Activated T-cell treated with anti-CD3 and anti-CD28 coated beads, Interleukin-2, amount 50 U/mL, for 24 hours (primary cell): Measurements from ENCODE around the gene CSNK1G1.
A peak's percentile ranks its signal among the peaks of the same experiment; 100 is the strongest.
"Not testable (repeated sequence)": the region's sequence is repeated elsewhere in the genome, so short reads cannot be mapped to it uniquely, and the experiment has no call there.

Experiments used
- DNase-seq: peaks from one replicate; pipeline ENCODE4 v3.0.0-alpha.2; 2020
- H3K27ac Mint-ChIP-seq: 2 replicates; pipeline ENCODE4 v1.8.0; 2020; ENCODE audit warnings: mild to moderate bottlenecking, mixed read lengths
- H3K27me3 Mint-ChIP-seq: 2 replicates; pipeline ENCODE4 v1.8.0; 2020; ENCODE audit warnings: mixed read lengths
- H3K36me3 Mint-ChIP-seq: 2 replicates; pipeline ENCODE4 v1.8.0; 2020; ENCODE audit warnings: low read depth, mixed read lengths
- H3K4me1 Mint-ChIP-seq: 2 replicates; pipeline ENCODE4 v1.8.0; 2020; ENCODE audit warnings: low read depth, mixed read lengths
- H3K4me3 Mint-ChIP-seq: 2 replicates; pipeline ENCODE4 v1.8.0; 2020; ENCODE audit warnings: mild to moderate bottlenecking, moderate library complexity, mixed read lengths
- H3K9me3 Mint-ChIP-seq: 2 replicates; pipeline ENCODE4 v1.8.0; 2020; ENCODE audit warnings: mixed read lengths

CSNK1G1 gene

GRCh38 chr15:64337761-64338160, 18.2 kb downstream of the CSNK1G1 start:
- Mint-ChIP-seq H3K4me1 (peaks cover 35% of the 10 kb centered on the region), H3K36me3 (peaks cover 47% of the 10 kb centered on the region), H3K27ac (no peak overlapping the region), H3K4me3 (no peak overlapping the region), H3K27me3 (no peaks in the 10 kb centered on the region), H3K9me3 (no peaks in the 10 kb centered on the region)
- DNase-seq, result no peak

GRCh38 chr15:64333986-64334929, 21.7 kb downstream of the CSNK1G1 start:
- Mint-ChIP-seq H3K4me3 (no peak overlapping the region), H3K36me3 (peaks cover 21% of the 10 kb centered on the region), H3K27me3 (no peaks in the 10 kb centered on the region), H3K9me3 (no peaks in the 10 kb centered on the region), H3K4me1 (peaks cover 33% of the 10 kb centered on the region), H3K27ac (peak overlapping the region; percentile 87)
- DNase-seq, result peak; percentile 36

- H3K4me1 Mint-ChIP-seq, result peaks cover 33% of the 10 kb centered on the region
- H3K27ac Mint-ChIP-seq, result peak overlapping the region; percentile 87
- H3K4me3 Mint-ChIP-seq, result no peak overlapping the region
- no peaks in the 10 kb centered on the region for H3K9me3 Mint-ChIP-seq
- no peak for DNase-seq
- H3K36me3 Mint-ChIP-seq, result peaks cover 15% of the 10 kb centered on the region
- no peaks in the 10 kb centered on the region for H3K27me3 Mint-ChIP-seq
These were observed 22.5 kb downstream of the CSNK1G1 start for GRCh38 chr15:64333516-64333915.

GRCh38 chr15:64331668-64332067, 24.3 kb downstream of the CSNK1G1 start:
- H3K27ac Mint-ChIP-seq, H3K9me3 Mint-ChIP-seq, DNase-seq, H3K4me3 Mint-ChIP-seq, H3K27me3 Mint-ChIP-seq: not testable (repeated sequence)
- Mint-ChIP-seq H3K36me3 (peaks cover 11% of the 10 kb centered on the region), H3K4me1 (peaks cover 30% of the 10 kb centered on the region)

GRCh38 chr15:64326975-64327374, 29.0 kb downstream of the CSNK1G1 start:
- H3K4me3 Mint-ChIP-seq, H3K36me3 Mint-ChIP-seq, H3K27me3 Mint-ChIP-seq, DNase-seq, H3K27ac Mint-ChIP-seq, H3K4me1 Mint-ChIP-seq, H3K9me3 Mint-ChIP-seq: not testable (repeated sequence)

GRCh38 chr15:64326458-64326857, 29.5 kb downstream of the CSNK1G1 start:
- H3K27me3 Mint-ChIP-seq, H3K36me3 Mint-ChIP-seq, H3K4me1 Mint-ChIP-seq, H3K9me3 Mint-ChIP-seq, H3K4me3 Mint-ChIP-seq, H3K27ac Mint-ChIP-seq, DNase-seq: not testable (repeated sequence)

- DNase-seq, result no peak
- Mint-ChIP-seq H3K27ac (no peak overlapping the region), H3K27me3 (no peaks in the 10 kb centered on the region), H3K4me3 (no peak overlapping the region), H3K9me3 (no peaks in the 10 kb centered on the region), H3K4me1 (peaks cover 7% of the 10 kb centered on the region), H3K36me3 (no peaks in the 10 kb centered on the region)
These were observed 31.7 kb downstream of the CSNK1G1 start for GRCh38 chr15:64324165-64324877.

- H3K36me3 Mint-ChIP-seq, result peaks cover 11% of the 10 kb centered on the region
- no peak for DNase-seq
- peak overlapping the region; percentile 15 for H3K27ac Mint-ChIP-seq
- no peak overlapping the region for H3K4me3 Mint-ChIP-seq
- no peaks in the 10 kb centered on the region for H3K27me3 Mint-ChIP-seq
- no peaks in the 10 kb centered on the region for H3K9me3 Mint-ChIP-seq
- H3K4me1 Mint-ChIP-seq, result peaks cover 8% of the 10 kb centered on the region
These were observed 40.8 kb downstream of the CSNK1G1 start for GRCh38 chr15:64315216-64315615.

- H3K9me3 Mint-ChIP-seq, result no peaks in the 10 kb centered on the region
- H3K27ac Mint-ChIP-seq, result no peak overlapping the region
These were observed 41.5 kb downstream of the CSNK1G1 start for GRCh38 chr15:64314456-64314855.

GRCh38 chr15:64311566-64311965, 44.4 kb downstream of the CSNK1G1 start:
- no peaks in the 10 kb centered on the region for H3K27me3 Mint-ChIP-seq
- no peak overlapping the region for H3K27ac Mint-ChIP-seq
- H3K4me1 Mint-ChIP-seq, result peaks cover 13% of the 10 kb centered on the region
- H3K4me3 Mint-ChIP-seq, result no peak overlapping the region
- no peaks in the 10 kb centered on the region for H3K9me3 Mint-ChIP-seq
- H3K36me3 Mint-ChIP-seq, result peaks cover 28% of the 10 kb centered on the region
- DNase-seq, result no peak

More at GRCh38 chr15:64314456-64314855, 41.5 kb downstream of the CSNK1G1 start:
- H3K27me3 Mint-ChIP-seq, result no peaks in the 10 kb centered on the region
- H3K4me1 Mint-ChIP-seq, result peaks cover 14% of the 10 kb centered on the region
- H3K4me3 Mint-ChIP-seq, result no peak overlapping the region
- H3K36me3 Mint-ChIP-seq, result peaks cover 18% of the 10 kb centered on the region
- DNase-seq, result no peak

GRCh38 chr15:64310036-64310435, 45.9 kb downstream of the CSNK1G1 start:
- H3K27me3 Mint-ChIP-seq, result no peaks in the 10 kb centered on the region
- no peak for DNase-seq
- no peaks in the 10 kb centered on the region for H3K9me3 Mint-ChIP-seq
- no peak overlapping the region for H3K27ac Mint-ChIP-seq
- peaks cover 32% of the 10 kb centered on the region for H3K36me3 Mint-ChIP-seq
- H3K4me1 Mint-ChIP-seq, result peaks cover 20% of the 10 kb centered on the region
- no peak overlapping the region for H3K4me3 Mint-ChIP-seq

- Mint-ChIP-seq H3K27me3 (no peaks in the 10 kb centered on the region), H3K36me3 (peaks cover 51% of the 10 kb centered on the region), H3K9me3 (no peaks in the 10 kb centered on the region), H3K4me3 (no peak overlapping the region), H3K27ac (no peak overlapping the region), H3K4me1 (peaks cover 14% of the 10 kb centered on the region)
- no peak for DNase-seq
These were observed 50.7 kb downstream of the CSNK1G1 start for GRCh38 chr15:64305261-64305660.

- no peak overlapping the region for H3K27ac Mint-ChIP-seq
- H3K27me3 Mint-ChIP-seq, result no peaks in the 10 kb centered on the region
- no peak for DNase-seq
- H3K9me3 Mint-ChIP-seq, result no peaks in the 10 kb centered on the region
- H3K4me1 Mint-ChIP-seq, result peaks cover 26% of the 10 kb centered on the region
- H3K4me3 Mint-ChIP-seq, result no peak overlapping the region
- H3K36me3 Mint-ChIP-seq, result peaks cover 18% of the 10 kb centered on the region
These were observed 66.4 kb downstream of the CSNK1G1 start for GRCh38 chr15:64289550-64289949.

GRCh38 chr15:64288999-64289398, 67.0 kb downstream of the CSNK1G1 start:
- Mint-ChIP-seq H3K9me3 (no peaks in the 10 kb centered on the region), H3K36me3 (peaks cover 20% of the 10 kb centered on the region), H3K27ac (no peak overlapping the region), H3K27me3 (no peaks in the 10 kb centered on the region), H3K4me1 (peaks cover 29% of the 10 kb centered on the region), H3K4me3 (no peak overlapping the region)
- no peak for DNase-seq

- no peaks in the 10 kb centered on the region for H3K27me3 Mint-ChIP-seq
These were observed 67.4 kb downstream of the CSNK1G1 start for GRCh38 chr15:64288577-64288976.

More at GRCh38 chr15:64288577-64288976, 67.4 kb downstream of the CSNK1G1 start:
- H3K36me3 Mint-ChIP-seq, result peaks cover 21% of the 10 kb centered on the region
- no peak overlapping the region for H3K4me3 Mint-ChIP-seq
- H3K27ac Mint-ChIP-seq, result no peak overlapping the region
- DNase-seq, result no peak
- no peaks in the 10 kb centered on the region for H3K9me3 Mint-ChIP-seq
- peaks cover 33% of the 10 kb centered on the region for H3K4me1 Mint-ChIP-seq
